H4 (cell line): ENCODE results near the gene GULP1. TPM values are rescaled to one million over a fixed set of nuclear protein-coding genes. Genes with fewer than 3 reads are reported as not detected.
"Not testable (repeated sequence)": the region's sequence is repeated elsewhere in the genome, so short reads cannot be mapped to it uniquely, and the experiment has no call there.

Experiments used
- DNase-seq: peaks from one replicate; pipeline ENCODE4 v3.0.0-alpha.2; 2015; ENCODE audit warnings: low spot score
- total RNA-seq: library from RNA; depleted of rRNA; stranded (reverse); fragments of >200 nt; shearing (Covaris generic); gene quantifications from 2 replicates; pipeline ENCODE4 v1.2.3, GENCODE V29; 2014

The GULP1 gene
- total RNA-seq, 1 experiment from 2014 or later = 31.2 TPM

DNA sequence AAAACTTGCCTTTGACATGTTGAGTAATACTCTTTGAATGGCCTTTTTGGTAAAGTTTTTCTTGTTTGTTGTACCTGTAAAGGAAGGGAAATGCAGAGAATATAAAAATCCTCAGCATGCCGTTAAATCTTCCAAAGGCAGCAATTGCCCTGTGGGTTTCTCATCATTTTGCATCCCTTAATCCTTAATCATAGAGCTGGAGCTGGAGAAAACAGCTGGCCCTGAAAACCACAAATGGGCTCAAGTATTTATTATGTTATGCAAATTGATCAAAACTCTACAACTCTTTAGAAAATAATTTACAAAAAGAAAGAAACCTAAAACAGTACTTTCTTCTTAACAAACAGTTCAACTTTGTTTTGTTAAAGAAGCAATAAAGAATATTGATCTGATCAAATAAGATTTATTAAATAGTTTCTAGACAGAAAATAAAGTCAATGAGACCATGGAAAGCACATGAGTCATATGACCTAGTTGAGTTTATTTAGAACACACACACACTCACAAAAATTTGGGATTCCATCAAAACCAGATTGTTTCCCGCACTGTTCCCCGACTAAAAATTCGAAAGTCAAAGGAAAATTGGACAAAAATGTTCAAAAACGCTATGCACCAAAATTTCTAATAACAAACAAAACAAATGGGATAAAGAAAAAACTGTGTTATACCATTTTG is 309.0 kb downstream of the GULP1 start:
- DNase-seq = peak; percentile 29

GRCh38 chr2:188601391-188601790 is 309.7 kb downstream of the GULP1 start:
- no peak for DNase-seq

GRCh38 chr2:188601927-188602326 is 310.3 kb downstream of the GULP1 start:
- peak; percentile 50 for DNase-seq

GRCh38 chr2:188604579-188604978 is 312.9 kb downstream of the GULP1 start:
- DNase-seq = no peak

DNA sequence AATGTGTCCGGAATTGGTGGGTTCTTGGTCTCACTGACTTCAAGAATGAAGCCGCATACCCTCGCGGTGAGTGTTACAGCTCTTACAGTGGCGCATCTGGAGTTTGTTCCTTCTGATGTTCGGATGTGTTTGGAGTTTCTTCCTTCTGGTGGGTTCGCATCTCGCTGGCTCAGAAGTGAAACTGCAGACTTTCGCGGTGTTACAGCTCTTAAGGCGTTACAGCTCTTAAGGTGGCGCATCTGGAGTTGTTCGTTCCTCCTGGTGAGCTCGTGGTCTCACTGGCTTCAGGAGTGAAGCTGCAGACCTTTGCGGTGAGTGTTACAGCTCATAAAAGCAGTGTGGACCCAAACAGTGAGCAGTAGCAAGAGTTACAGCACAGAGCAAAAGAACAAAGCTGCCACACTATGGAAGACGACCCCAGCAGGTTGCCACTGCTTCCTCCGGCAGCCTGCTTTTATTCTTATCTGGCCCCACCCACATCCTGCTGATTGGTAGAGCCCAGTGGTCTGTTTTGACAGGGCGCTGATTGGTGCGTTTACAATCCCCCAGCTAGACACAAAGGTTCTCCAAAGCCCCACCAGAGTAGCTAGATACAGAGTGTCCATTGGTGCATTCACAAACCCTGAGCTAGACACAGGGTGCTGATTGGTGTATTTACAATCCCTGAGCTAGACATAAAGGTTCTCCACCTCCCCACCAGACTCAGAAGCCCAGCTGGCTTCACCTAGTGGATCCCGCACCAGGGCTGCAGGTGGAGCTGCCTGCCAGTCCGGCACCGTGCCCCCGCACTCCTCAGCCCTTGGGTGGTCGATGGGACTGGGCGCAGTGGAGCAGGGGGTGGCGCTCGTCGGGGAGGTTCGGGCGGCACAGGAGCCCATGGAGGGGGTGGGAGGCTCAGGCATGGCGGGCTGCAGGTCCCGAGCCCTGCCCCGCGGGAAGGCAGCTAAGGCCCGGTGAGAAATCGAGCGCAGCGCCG is 314.2 kb downstream of the GULP1 start:
- DNase-seq = not testable (repeated sequence)

- not testable (repeated sequence) for DNase-seq
Observed at GRCh38 chr2:188606596-188606995, 314.9 kb downstream of the GULP1 start.

DNA sequence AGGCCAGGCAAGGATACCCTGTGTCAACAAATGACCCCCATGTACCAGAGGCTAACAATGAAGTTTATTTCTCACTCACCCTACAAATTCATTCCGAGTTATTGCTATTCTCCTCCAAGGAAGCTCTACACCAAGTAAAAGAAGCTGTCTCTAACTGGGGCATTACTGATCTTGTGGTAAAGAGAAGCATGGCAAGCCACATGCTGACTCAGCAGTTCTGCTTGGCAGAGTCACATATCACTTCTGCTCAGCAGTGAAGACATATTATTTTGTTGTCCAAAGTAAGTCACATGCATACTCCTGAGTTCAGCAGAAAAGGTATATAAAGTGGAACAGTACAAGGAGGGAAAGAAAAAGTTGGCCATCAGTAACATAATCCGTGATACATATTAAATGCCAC is 315.8 kb downstream of the GULP1 start:
- DNase-seq = peak; percentile 52

- no peak for DNase-seq
Observed at GRCh38 chr2:188609321-188610049, 317.8 kb downstream of the GULP1 start.

- no peak for DNase-seq
Observed at GRCh38 chr2:188610050-188610444, 318.4 kb downstream of the GULP1 start.

- DNase-seq = no peak
Observed at GRCh38 chr2:188610827-188611226, 319.2 kb downstream of the GULP1 start.

- DNase-seq = no peak
Observed at GRCh38 chr2:188619146-188619545, 327.5 kb downstream of the GULP1 start.

DNA sequence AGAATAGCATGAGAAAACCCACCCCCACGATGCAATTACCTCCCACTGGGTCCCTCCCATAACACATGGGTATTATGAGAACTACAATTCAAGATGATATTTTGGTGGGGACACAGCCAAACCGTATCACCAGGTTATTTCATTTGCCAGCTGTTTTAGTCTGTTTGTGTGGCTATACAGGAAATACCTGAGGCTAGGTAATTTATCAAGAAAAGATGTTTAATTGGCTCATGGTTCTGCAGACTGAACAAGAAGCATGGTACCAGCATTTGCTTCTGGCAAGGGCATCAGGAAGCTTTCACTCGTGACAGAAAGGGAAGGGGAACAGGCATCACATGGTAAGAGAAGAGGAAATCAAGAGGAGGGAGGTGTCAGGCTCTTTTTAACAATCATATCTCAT is 329.2 kb downstream of the GULP1 start:
- DNase-seq = no peak

GRCh38 chr2:188622601-188623260 is 331.1 kb downstream of the GULP1 start:
- no peak for DNase-seq

- peak; percentile 91 for DNase-seq
Observed at GRCh38 chr2:188623995-188624643, 332.4 kb downstream of the GULP1 start.

- DNase-seq = no peak
Observed at GRCh38 chr2:188627471-188627870, 335.8 kb downstream of the GULP1 start.

- peak; percentile 94 for DNase-seq
Observed at GRCh38 chr2:188628989-188629752, 337.5 kb downstream of the GULP1 start.

GRCh38 chr2:188629753-188630527 is 338.3 kb downstream of the GULP1 start:
- peak; percentile 63 for DNase-seq

DNA sequence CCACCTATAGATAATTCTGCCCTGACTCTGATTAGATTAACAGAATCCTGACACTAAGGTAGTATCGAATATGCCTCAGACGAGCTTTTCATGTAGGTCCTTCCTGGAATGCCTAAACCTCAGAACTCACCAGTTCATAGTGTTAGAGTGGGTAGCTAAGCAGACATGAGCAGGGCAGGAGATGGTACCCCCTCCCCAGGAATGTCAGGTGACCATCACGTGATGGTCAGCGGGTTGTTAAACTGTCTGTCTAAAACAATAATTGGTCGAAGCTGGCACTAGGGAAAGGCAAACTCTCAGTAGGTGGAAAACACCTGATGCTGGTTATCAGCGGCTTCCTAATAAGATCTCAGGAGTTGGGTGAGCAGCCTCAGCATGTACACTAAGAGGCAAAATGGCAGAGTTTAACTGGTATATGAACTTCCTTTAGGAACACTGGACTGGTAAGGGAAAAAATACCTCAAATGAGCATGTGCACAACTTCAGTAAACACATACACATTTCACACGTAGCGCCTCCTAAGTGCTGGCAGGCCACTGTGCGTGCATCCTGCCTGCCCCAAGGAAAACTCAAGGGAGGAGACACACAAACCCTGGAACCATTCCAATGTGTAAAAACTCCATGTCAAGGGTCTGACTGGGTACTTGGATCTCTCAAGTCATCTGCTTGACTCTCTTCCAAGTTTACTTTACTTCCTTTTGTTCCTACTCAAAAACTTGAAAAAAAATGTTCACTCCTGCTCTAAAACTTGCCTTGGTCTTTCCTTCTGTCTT is 339.5 kb downstream of the GULP1 start:
- DNase-seq = no peak

DNA sequence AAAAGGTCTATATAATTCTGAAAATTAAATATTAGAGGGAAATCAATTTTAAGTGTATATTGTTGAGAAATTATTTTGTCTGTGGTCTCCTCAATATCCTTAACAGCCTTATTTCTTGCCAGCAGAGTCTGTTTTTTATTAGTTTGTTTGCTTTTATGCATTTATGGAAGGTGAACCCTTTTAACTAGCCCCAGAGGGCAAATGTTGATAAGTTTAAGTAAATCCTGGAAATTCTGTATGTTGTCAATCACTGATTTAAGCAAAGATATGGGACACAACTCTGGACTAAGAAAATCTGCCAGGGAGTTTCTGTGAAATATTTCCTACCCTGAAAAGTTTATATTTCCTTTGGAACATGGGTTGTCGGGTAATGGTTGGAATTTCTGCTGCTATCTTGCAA is 343.0 kb downstream of the GULP1 start:
- DNase-seq = no peak
